ENCODE data around the gene RTN3. TPM values are rescaled to one million over a fixed set of nuclear protein-coding genes. Genes with fewer than 3 reads are reported as not detected.

The RTN3 gene
- total and polyA plus RNA-seq, 9 of the 15 experiments (the other 6 are each of a cell fraction or from before 2014, with no cell fraction given) = 41.6 to 169 (median 93.5) TPM

DNA sequence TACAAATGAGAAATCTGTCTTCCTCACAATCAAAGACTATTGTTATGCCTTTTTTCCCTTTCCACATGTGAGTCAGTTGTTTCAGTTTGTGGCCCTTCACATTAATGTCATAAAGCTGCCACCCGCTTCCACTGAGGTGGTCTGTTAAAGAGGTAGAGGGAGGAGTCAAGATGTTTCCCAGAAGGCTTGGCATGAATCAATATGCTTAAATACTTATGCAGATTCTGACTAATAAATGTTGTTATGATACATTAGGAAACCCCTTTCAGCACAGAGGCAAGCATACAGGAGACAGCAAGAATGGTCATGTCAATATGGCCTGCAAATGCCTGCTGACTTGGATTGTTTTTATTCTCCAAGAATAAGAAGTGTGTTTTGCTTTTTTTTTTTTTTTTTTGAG is 6.5 kb downstream of the RTN3 start (continued):
- TF ChIP-seq KAT2B (IDR thresholded peaks at IDR 0.05; ENCODE audit: low read depth, low read length) = no peak

DNA sequence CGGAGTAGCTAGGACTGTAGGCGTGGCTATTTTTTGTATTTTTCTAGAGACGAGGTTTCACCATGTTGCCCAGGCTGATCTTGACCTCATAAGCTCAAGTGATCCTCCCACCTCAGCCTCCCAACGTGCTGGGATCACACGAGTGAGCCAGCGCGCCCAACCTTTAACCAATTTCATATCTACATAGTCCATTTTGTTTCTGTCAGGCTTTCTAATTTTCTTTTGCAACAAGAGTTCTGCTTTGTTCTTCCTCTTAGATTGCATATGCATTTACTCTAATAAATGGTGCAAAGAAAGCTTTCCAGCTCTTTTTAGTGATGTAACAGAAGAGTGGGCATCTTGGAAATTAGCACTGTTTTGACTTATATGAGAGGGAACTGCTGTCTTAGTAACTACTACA is 13.3 kb downstream of the RTN3 start:
- peaks cover 4 to 15% of the 10 kb centered on the region in 2 experiments; a peak in 4 of 5 replicates for H3K4me1 ChIP-seq (replicated peaks in 1 of 2; ENCODE audit: control insufficient read depth in 2 of 2, insufficient read depth in 2 of 2, low read length in 2 of 2)
- peaks cover 7% of the 10 kb centered on the region; the same call in 2 of the 3 replicates for H3K36me3 ChIP-seq (ENCODE audit: control insufficient read depth, insufficient read depth, low read length)
- H3K9ac ChIP-seq (ENCODE audit: insufficient read depth in 1 of 2, low read depth in 2 of 2, low read length in 2 of 2) = no peak overlapping the region
- 66% methylated on average over 7 of the region's 7 CpGs for WGBS (ENCODE audit: insufficient coverage, low coverage, missing lambda C conversion rate)
- POLR2A ChIA-PET = interaction anchor here (1.0 to 3.2 kb wide), 12 partner anchors 8 to 51 kb away, joined by 3 to 30 read pairs (median 5); partner anchors contain the start of gene RTN3
- peaks cover 15% of the 10 kb centered on the region; the same call in 1 of the 2 replicates for H4K20me1 ChIP-seq (replicated peaks; ENCODE audit: control insufficient read depth, insufficient read depth, low read length)
- H3K4me3 ChIP-seq = no peak overlapping the region
- 0 out of 3 replicates have a peak overlapping the region, but pooled peaks have one; percentile 20 for H3K27ac ChIP-seq (ENCODE audit: extremely low read depth, low read depth, low read length)
- intact Hi-C loops (cut with micrococcal nuclease) (no loop called here), in situ Hi-C loops (cut with MboI) (no loop called here)
- H3K27me3 ChIP-seq (ENCODE audit: control insufficient read depth in 2 of 2, insufficient read depth in 2 of 2, low read length in 2 of 2) = no peaks in the 10 kb centered on the region
- CTCF ChIA-PET (ENCODE audit: low intra/inter-chr PET ratio) = no interaction called here
- DNase-seq (ENCODE audit: extremely low read depth in 1 of 4, low spot score in 3 of 4) = no peak
- peaks cover 84% of the 10 kb centered on the region for H3K79me2 ChIP-seq (ENCODE audit: control insufficient read depth, insufficient read depth, low read length)
- H3K9me3 ChIP-seq (replicated peaks; ENCODE audit: control insufficient read depth, insufficient read depth, low read depth, low read length) = no peaks in the 10 kb centered on the region
- no TSS peak for BruUV-seq (replicated peaks)
- FAIRE-seq = no peak
- no peak overlapping the region for H3K4me2 ChIP-seq (ENCODE audit: insufficient read depth, low read length)
- no peak for ATAC-seq
- H2AFZ ChIP-seq (ENCODE audit: low read depth, low read length) = no peak overlapping the region
- no peak for TF ChIP-seq NR4A1 (CRISPR knock-in tag; IDR thresholded peaks at IDR 0.05)
- no peak for TF ChIP-seq NR4A1 (tag; IDR thresholded peaks at IDR 0.05)
- no peak for TF ChIP-seq ELF1 (tag; IDR thresholded peaks at IDR 0.05)
- no peak for TF ChIP-seq ZNF707 (CRISPR knock-in tag; conservative IDR thresholded peaks at IDR 0.05)
- no peak for TF ChIP-seq ZNF280B (CRISPR knock-in tag; IDR thresholded peaks at IDR 0.05)
- TF ChIP-seq KLF1 (tag; IDR thresholded peaks at IDR 0.05) = no peak
- no peak for TF ChIP-seq STAT5B (CRISPR knock-in tag; IDR thresholded peaks at IDR 0.05)
- no peak for TF ChIP-seq ZNF384 (IDR thresholded peaks at IDR 0.05; ENCODE audit: low read depth, low read length)
- TF ChIP-seq TFE3 (CRISPR knock-in tag; IDR thresholded peaks at IDR 0.05) = no peak
- TF ChIP-seq U2AF2 (optimal IDR thresholded peaks at IDR 0.05; ENCODE audit: low read depth, low read length) = no peak
- no peaks in the 10 kb centered on the region for H3K9me1 ChIP-seq (ENCODE audit: control insufficient read depth, insufficient read depth, low read length)

Measured in K562 (cell line).